HepG2 (cell line): ENCODE results near the gene FOSB. TPM values are rescaled to one million over a fixed set of nuclear protein-coding genes. Genes with fewer than 3 reads are reported as not detected.
A peak's percentile ranks its signal among the peaks of the same experiment; 100 is the strongest.

Source experiments
- ARID3A ChIP-seq: IDR thresholded peaks from 2 replicates; pipeline ENCODE4 v1.6.1; 2012; ENCODE audit warnings: low read depth, low read length, improper control_type of control experiment
- BCL6 ChIP-seq: IDR thresholded peaks from 2 replicates; pipeline ENCODE4 v1.6.1; 2016; ENCODE audit warnings: missing genetic modification reagents, missing compliant biosample characterization
- CC2D1A ChIP-seq: sonication (generic); formaldehyde crosslinking; IDR thresholded peaks from 2 replicates; pipeline ENCODE4 v1.8.1; 2023; ENCODE audit warnings: mild to moderate bottlenecking, missing genetic modification reagents
- E2F5 ChIP-seq: sonication (generic); formaldehyde crosslinking; conservative IDR thresholded peaks from 2 replicates; pipeline ENCODE4 v1.4.0; 2020; ENCODE audit warnings: missing genetic modification reagents
- ELF4 ChIP-seq: sonication (generic); formaldehyde crosslinking; IDR thresholded peaks from 2 replicates; pipeline ENCODE4 v1.5.0; 2020; ENCODE audit warnings: missing genetic modification reagents, mild to moderate bottlenecking, moderate library complexity, borderline replicate concordance
- GTF2F1 ChIP-seq: fragments of 150-350 bp; IDR thresholded peaks from 2 replicates; pipeline ENCODE4 v1.6.1; 2014; ENCODE audit warnings: low read length
- MLLT10 ChIP-seq: sonication (generic); formaldehyde crosslinking; IDR thresholded peaks from 2 replicates; pipeline ENCODE4 v1.4.0; 2020; ENCODE audit warnings: missing genetic modification reagents
- SNAPC4 ChIP-seq: sonication (generic); formaldehyde crosslinking; IDR thresholded peaks from 2 replicates; pipeline ENCODE4 v1.4.0; 2020; ENCODE audit warnings: mild to moderate bottlenecking, missing genetic modification reagents
- UBTF ChIP-seq: sonication (generic); formaldehyde crosslinking; IDR thresholded peaks from 2 replicates; pipeline ENCODE4 v1.4.0; 2020; ENCODE audit warnings: mild to moderate bottlenecking, missing genetic modification reagents
- ZNF296 ChIP-seq: sonication (generic); formaldehyde crosslinking; conservative IDR thresholded peaks from 2 replicates; pipeline ENCODE4 v1.5.0; 2020; ENCODE audit warnings: mild to moderate bottlenecking, missing genetic modification reagents
- ZNF430 ChIP-seq: sonication (generic); formaldehyde crosslinking; IDR thresholded peaks from 2 replicates; pipeline ENCODE4 v1.9.0; 2021; ENCODE audit warnings: mild to moderate bottlenecking, missing genetic modification reagents
- ZNF615 ChIP-seq: sonication (generic); formaldehyde crosslinking; IDR thresholded peaks from 2 replicates; pipeline ENCODE4 v1.5.0; 2020; ENCODE audit warnings: mild to moderate bottlenecking, missing genetic modification reagents, borderline replicate concordance
- ZNF670 ChIP-seq: sonication (generic); formaldehyde crosslinking; IDR thresholded peaks from 2 replicates; pipeline ENCODE4 v1.8.0; 2022; ENCODE audit warnings: mild to moderate bottlenecking, missing genetic modification reagents, borderline replicate concordance
- polyA plus RNA-seq, 8 experiments: library from polyadenylated mRNA; depleted of rRNA in 3 of 8; stranded (reverse) in 7 of 8; unstranded in 1 of 8; fragments of >200 nt; fragmentation: Illumina TruSeq in 4 of 8; extraction: Trizol in 4 of 8; gene quantifications; 2 replicates each; pipeline versions ENCODE4 v1.2.1 to v1.2.3, GENCODE V29; 2011 to 2016; ENCODE audit warnings: low read depth in 4 of 8, missing spikeins in 1 of 8, mixed read lengths in 1 of 8; ENCODE audit not compliant: insufficient read depth in 1 of 8
- total RNA-seq, 5 experiments: library from RNA; depleted of rRNA; stranded (reverse); fragments of >200 nt; fragmentation: Illumina TruSeq; extraction: Trizol; gene quantifications; 2 replicates each; pipeline ENCODE4 v1.2.3, GENCODE V29; 2016; ENCODE audit warnings: low read depth in 1 of 5
- TF ChIP-seq, protein P1 (sequence below): sonication (generic); formaldehyde crosslinking; IDR thresholded peaks from 2 replicates; pipeline ENCODE4 v1.9.0; 2022; ENCODE audit warnings: missing genetic modification reagents, mild to moderate bottlenecking, borderline replicate concordance

FOSB gene
- total and polyA plus RNA-seq, 2 of the 13 experiments (the other 11 are each of a cell fraction or from before 2014, with no cell fraction given), result 2.8 to 6.0 TPM

- TF ChIP-seq ELF4 (CRISPR knock-in tag) (no peak), CC2D1A (CRISPR knock-in tag) (no peak), ZNF615 (CRISPR knock-in tag) (no peak), MLLT10 (CRISPR knock-in tag) (no peak), E2F5 (CRISPR knock-in tag) (0 out of 2 replicates have a peak, but pooled peaks have one; percentile 44), UBTF (CRISPR knock-in tag) (peak; percentile 36), SNAPC4 (CRISPR knock-in tag) (0 out of 2 replicates have a peak, but pooled peaks have one; percentile 26), ZNF670 (CRISPR knock-in tag) (peak; percentile 39; the same call in 1 of the 2 replicates), GTF2F1 (0 out of 2 replicates have a peak, but pooled peaks have one; percentile 53), ZNF430 (CRISPR knock-in tag) (no peak), ZNF296 (CRISPR knock-in tag) (no peak), BCL6 (CRISPR knock-in tag) (peak; percentile 56; the same call in 1 of the 2 replicates), ARID3A (no peak)
- TF ChIP-seq, protein P1, sequence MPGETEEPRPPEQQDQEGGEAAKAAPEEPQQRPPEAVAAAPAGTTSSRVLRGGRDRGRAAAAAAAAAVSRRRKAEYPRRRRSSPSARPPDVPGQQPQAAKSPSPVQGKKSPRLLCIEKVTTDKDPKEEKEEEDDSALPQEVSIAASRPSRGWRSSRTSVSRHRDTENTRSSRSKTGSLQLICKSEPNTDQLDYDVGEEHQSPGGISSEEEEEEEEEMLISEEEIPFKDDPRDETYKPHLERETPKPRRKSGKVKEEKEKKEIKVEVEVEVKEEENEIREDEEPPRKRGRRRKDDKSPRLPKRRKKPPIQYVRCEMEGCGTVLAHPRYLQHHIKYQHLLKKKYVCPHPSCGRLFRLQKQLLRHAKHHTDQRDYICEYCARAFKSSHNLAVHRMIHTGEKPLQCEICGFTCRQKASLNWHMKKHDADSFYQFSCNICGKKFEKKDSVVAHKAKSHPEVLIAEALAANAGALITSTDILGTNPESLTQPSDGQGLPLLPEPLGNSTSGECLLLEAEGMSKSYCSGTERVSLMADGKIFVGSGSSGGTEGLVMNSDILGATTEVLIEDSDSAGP (CRISPR knock-in tag), result peak; percentile 48; the same call in 1 of the 2 replicates
Measured at GRCh38 chr19:45444318-45445041, 23.3 kb upstream of the FOSB start (continued).
